ENCODE measurements around the gene NAV2.

DNA sequence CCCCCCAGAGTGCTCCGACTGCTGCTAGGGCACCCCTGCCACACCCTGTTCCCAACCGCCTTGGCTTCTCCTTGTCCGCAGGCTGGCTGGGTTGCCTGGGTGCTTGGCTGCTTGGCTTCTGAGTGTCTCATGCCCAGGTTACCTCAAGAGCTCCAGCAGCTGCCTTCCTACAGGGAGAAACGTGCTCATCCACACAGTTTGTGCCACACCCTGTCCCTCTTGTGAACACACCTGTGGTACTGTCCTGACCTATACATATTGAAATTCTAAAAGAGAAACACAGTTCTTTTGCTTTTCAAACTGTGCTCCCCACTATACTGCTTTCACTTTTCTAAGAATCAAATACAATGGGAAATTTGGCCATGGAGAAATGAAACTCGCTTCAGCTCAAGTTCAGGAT, 256.2 kb downstream of the NAV2 start:
- TF ChIP-seq, protein P1, sequence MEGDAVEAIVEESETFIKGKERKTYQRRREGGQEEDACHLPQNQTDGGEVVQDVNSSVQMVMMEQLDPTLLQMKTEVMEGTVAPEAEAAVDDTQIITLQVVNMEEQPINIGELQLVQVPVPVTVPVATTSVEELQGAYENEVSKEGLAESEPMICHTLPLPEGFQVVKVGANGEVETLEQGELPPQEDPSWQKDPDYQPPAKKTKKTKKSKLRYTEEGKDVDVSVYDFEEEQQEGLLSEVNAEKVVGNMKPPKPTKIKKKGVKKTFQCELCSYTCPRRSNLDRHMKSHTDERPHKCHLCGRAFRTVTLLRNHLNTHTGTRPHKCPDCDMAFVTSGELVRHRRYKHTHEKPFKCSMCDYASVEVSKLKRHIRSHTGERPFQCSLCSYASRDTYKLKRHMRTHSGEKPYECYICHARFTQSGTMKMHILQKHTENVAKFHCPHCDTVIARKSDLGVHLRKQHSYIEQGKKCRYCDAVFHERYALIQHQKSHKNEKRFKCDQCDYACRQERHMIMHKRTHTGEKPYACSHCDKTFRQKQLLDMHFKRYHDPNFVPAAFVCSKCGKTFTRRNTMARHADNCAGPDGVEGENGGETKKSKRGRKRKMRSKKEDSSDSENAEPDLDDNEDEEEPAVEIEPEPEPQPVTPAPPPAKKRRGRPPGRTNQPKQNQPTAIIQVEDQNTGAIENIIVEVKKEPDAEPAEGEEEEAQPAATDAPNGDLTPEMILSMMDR (IDR thresholded peaks at IDR 0.05; ENCODE audit: low read length), result no peak
- no peak for TF ChIP-seq EZH2 (optimal IDR thresholded peaks at IDR 0.05; ENCODE audit: low read depth, low read length)
